K562 (cell line): ENCODE data around the gene C11orf91. TPM values are rescaled to one million over a fixed set of nuclear protein-coding genes. Genes with fewer than 3 reads are reported as not detected.

Source experiments
- ATAC-seq: fragments of 200-7000 bp; cut with Tn5 transposase; 3 replicates; pipeline ENCODE4 v1.9.1; 2020; ENCODE audit warnings: moderate library complexity
- BruUV-seq: library from RNA; stranded (reverse); fragments of 400-500 nt; replicated peaks from 2 replicates; lab custom pipeline; 2021; lab: Mats Ljungman, UMichigan
- CTCF ChIA-PET: fragments of 300-600 bp; formaldehyde crosslinking; extraction: SDS; loops from one replicate; lab custom pipeline; 2021; ENCODE audit warnings: low intra/inter-chr PET ratio; lab: Yijun Ruan, JAX
- POLR2A ChIA-PET: fragments of 300-600, 350-650 bp; sonication (Branson Sonifier 250); formaldehyde crosslinking; extraction: SDS; loops from one replicate; lab custom pipeline; 2021; ENCODE audit warnings: antibody characterized with exemption, inconsistent platforms; lab: Yijun Ruan, JAX
- DNase-seq, 4 experiments: peaks; one replicate each; pipeline versions ENCODE4 v3.0.0 to v3.0.0-alpha.2; 2011 to 2018; ENCODE audit warnings: low spot score in 3 of 4, mixed read lengths in 3 of 4; ENCODE audit errors: extremely low read depth in 1 of 4
- FAIRE-seq: peaks from 2 replicates; lab custom pipeline; 2011; peaks lifted over from hg19 to GRCh38; lab: Jason Lieb, UNC
- H2AFZ ChIP-seq: 2 replicates; pipeline ENCODE4 v1.6.0; 2011; ENCODE audit warnings: low read depth, low read length, control low read depth, inconsistent platforms
- H3K27ac ChIP-seq: fragments of 200-600 bp; 3 replicates; pipeline ENCODE4 v1.8.0; 2011; ENCODE audit warnings: low read depth, mild to moderate bottlenecking, control low read depth, inconsistent platforms, low read length, moderate library complexity, mixed read lengths; ENCODE audit errors: extremely low read depth
- H3K27me3 ChIP-seq, 2 experiments: fragments of 300-600 bp in 1 of 2; 2 replicates in 1 of 2; 3 replicates in 1 of 2; pipeline versions ENCODE4 v1.6.0 to v1.8.0; 2011; ENCODE audit warnings: inconsistent platforms in 2 of 2, low read length in 2 of 2, mild to moderate bottlenecking in 1 of 2, mixed read lengths in 1 of 2, moderate library complexity in 1 of 2; ENCODE audit not compliant: control insufficient read depth in 2 of 2, insufficient read depth in 2 of 2
- H3K36me3 ChIP-seq: fragments of 300-600 bp; 3 replicates; pipeline ENCODE4 v1.8.0; 2011; ENCODE audit warnings: mild to moderate bottlenecking, low read length, inconsistent platforms; ENCODE audit not compliant: control insufficient read depth, insufficient read depth
- H3K4me1 ChIP-seq, 2 experiments: fragments of 200-600 bp in 1 of 2; replicated peaks in 1 of 2; 2 replicates in 1 of 2; 3 replicates in 1 of 2; pipeline versions ENCODE4 v1.5.1 to v1.8.0; 2011; ENCODE audit warnings: inconsistent platforms in 2 of 2, low read length in 2 of 2, mild to moderate bottlenecking in 1 of 2, mixed read lengths in 1 of 2, moderate library complexity in 1 of 2; ENCODE audit not compliant: control insufficient read depth in 2 of 2, insufficient read depth in 2 of 2
- H3K4me2 ChIP-seq: 2 replicates; pipeline ENCODE4 v1.6.1; 2011; ENCODE audit warnings: low read length, control low read depth, inconsistent platforms, mixed read lengths; ENCODE audit not compliant: insufficient read depth
- H3K4me3 ChIP-seq: fragments of 200-600 bp; sonication (generic), shearing (Covaris generic); 2 replicates; pipeline ENCODE4 v1.5.1; 2016; ENCODE audit warnings: control low read depth, inconsistent platforms
- H3K79me2 ChIP-seq: fragments of 200-600 bp; 3 replicates; pipeline ENCODE4 v1.8.0; 2011; ENCODE audit warnings: low read length, inconsistent platforms; ENCODE audit not compliant: control insufficient read depth, insufficient read depth
- H3K9ac ChIP-seq, 2 experiments: 2 replicates each; pipeline versions ENCODE4 v1.6.0 to v1.6.1; 2011; ENCODE audit warnings: low read depth in 2 of 2, low read length in 2 of 2, control low read depth in 1 of 2, inconsistent platforms in 1 of 2, mild to moderate bottlenecking in 1 of 2, mixed read lengths in 1 of 2; ENCODE audit not compliant: insufficient read depth in 1 of 2
- H3K9me1 ChIP-seq: one replicate; pipeline ENCODE4 v1.6.0; 2011; ENCODE audit warnings: inconsistent platforms, mild to moderate bottlenecking, low read length, moderate library complexity; ENCODE audit not compliant: control insufficient read depth, insufficient read depth
- H3K9me3 ChIP-seq: replicated peaks from 2 replicates; pipeline ENCODE4 v1.5.1; 2011; ENCODE audit warnings: low read depth, low read length, inconsistent platforms; ENCODE audit not compliant: control insufficient read depth, insufficient read depth
- H4K20me1 ChIP-seq: replicated peaks from 2 replicates; pipeline ENCODE4 v1.6.1; 2011; ENCODE audit warnings: low read length, inconsistent platforms, mixed read lengths; ENCODE audit not compliant: control insufficient read depth, insufficient read depth
- CCAR2 ChIP-seq: fragments of 200-400 bp; formaldehyde crosslinking; IDR thresholded peaks from 2 replicates; pipeline ENCODE4 v1.6.1; 2017; ENCODE audit warnings: mild to moderate bottlenecking, low read depth, low read length
- MNT ChIP-seq, 2 experiments: fragments of 450-650 bp; conservative IDR thresholded peaks; 2 replicates each; pipeline ENCODE4 v1.6.1; 2017; ENCODE audit warnings: mild to moderate bottlenecking in 2 of 2, moderate library complexity in 2 of 2
- NCOA6 ChIP-seq: fragments of 450-650 bp; IDR thresholded peaks from 2 replicates; pipeline ENCODE4 v1.6.1; 2017; ENCODE audit warnings: mild to moderate bottlenecking
- SAP30 ChIP-seq: fragments of 200-600 bp; sonication (generic); IDR thresholded peaks from 2 replicates; pipeline ENCODE4 v1.6.1; 2012; ENCODE audit warnings: borderline replicate concordance, low read depth, mild to moderate bottlenecking, moderate library complexity, low read length, control low read depth, inconsistent platforms; ENCODE audit not compliant: insufficient read depth, poor library complexity, severe bottlenecking
- SIN3B ChIP-seq: fragments of 450-650 bp; IDR thresholded peaks from 2 replicates; pipeline ENCODE4 v1.6.1; 2017; ENCODE audit warnings: low read depth, mild to moderate bottlenecking, moderate library complexity
- whole genome bisulfite sequencing: fragments of 100-300 bp; shearing (Covaris generic); methylation state at CpG from one replicate; pipeline ENCODE4 v1.1.6; 2016; ENCODE audit warnings: low coverage, mixed read lengths; ENCODE audit not compliant: insufficient coverage; ENCODE audit errors: missing lambda C conversion rate; 5-methylcytosine and 5-hydroxymethylcytosine counted together
- in situ Hi-C: fragments of 300-500 bp; cut with MboI; formaldehyde crosslinking; loops from 4 replicates; pipeline ENCODE4 v1.15.0; 2018; ENCODE audit warnings: inconsistent platforms, mixed read lengths
- intact Hi-C: fragments of 100-400 bp; cut with micrococcal nuclease; formaldehyde crosslinking; loops from 2 replicates; pipeline ENCODE4 v1.14.2; 2022
- polyA plus RNA-seq, 8 experiments: library from polyadenylated mRNA; depleted of rRNA in 4 of 8; stranded (reverse) in 5 of 8; unstranded in 3 of 8; fragments of >200 nt; fragmentation: Nextera tagmentation in 2 of 8; fragmentation: Illumina TruSeq in 1 of 8; extraction: Ambion mirVana in 2 of 8; extraction: Trizol in 1 of 8; gene quantifications; 2 replicates each; pipeline versions ENCODE4 v1.2.1 to v1.2.3, GENCODE V29; 2011 to 2014; ENCODE audit warnings: inconsistent platforms in 1 of 8, missing spikeins in 1 of 8
- total RNA-seq, 7 experiments: library from RNA; depleted of rRNA in 6 of 7; stranded (reverse); fragments of >200 nt in 6 of 7; fragmentation: Illumina TruSeq in 2 of 7; extraction: Trizol in 2 of 7; gene quantifications; 2 replicates each; pipeline versions ENCODE4 v1.2.1 to v1.2.3, GENCODE V29; 2011 to 2021; ENCODE audit warnings: low replicate concordance in 1 of 7
- TF ChIP-seq, protein P1 (sequence below): IDR thresholded peaks from 2 replicates; pipeline ENCODE4 v1.6.1; 2012; ENCODE audit warnings: low read depth, low read length, improper control_type of control experiment, borderline replicate concordance

Gene C11orf91
- total and polyA plus RNA-seq, 9 of the 15 experiments (the other 6 are each of a cell fraction or from before 2014, with no cell fraction given) = not detected

- no peaks in the 10 kb centered on the region for H4K20me1 ChIP-seq
- ChIA-PET POLR2A (interaction anchor here (0.6 to 1.2 kb wide), 4 partner anchors 9 to 797 kb away, joined by 3 to 7 read pairs (median 3); no protein-coding TSS in a partner anchor), CTCF (no interaction called here)
- peaks cover 5 to 10% of the 10 kb centered on the region in 2 experiments; a peak in 4 of 5 replicates for H3K4me1 ChIP-seq
- no peaks in the 10 kb centered on the region for H3K36me3 ChIP-seq
- H3K4me2 ChIP-seq = no peak overlapping the region
- TF ChIP-seq CCAR2 (no peak), NCOA6 (no peak), MNT (conservative IDR thresholded peaks at IDR 0.05) (no peak), SIN3B (no peak), SAP30 (no peak)
- TF ChIP-seq, protein P1, sequence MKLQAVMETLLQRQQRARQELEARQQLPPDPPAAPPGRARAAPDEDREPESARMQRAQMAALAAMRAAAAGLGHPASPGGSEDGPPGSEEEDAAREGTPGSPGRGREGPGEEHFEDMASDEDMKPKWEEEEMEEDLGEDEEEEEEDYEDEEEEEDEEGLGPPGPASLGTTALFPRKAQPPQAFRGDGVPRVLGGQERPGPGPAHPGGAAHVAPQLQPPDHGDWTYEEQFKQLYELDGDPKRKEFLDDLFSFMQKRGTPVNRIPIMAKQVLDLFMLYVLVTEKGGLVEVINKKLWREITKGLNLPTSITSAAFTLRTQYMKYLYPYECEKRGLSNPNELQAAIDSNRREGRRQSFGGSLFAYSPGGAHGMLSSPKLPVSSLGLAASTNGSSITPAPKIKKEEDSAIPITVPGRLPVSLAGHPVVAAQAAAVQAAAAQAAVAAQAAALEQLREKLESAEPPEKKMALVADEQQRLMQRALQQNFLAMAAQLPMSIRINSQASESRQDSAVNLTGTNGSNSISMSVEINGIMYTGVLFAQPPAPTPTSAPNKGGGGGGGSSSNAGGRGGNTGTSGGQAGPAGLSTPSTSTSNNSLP = no peak
- H3K9me3 ChIP-seq = no peaks in the 10 kb centered on the region
- no peak overlapping the region for H3K4me3 ChIP-seq
- no peak overlapping the region for H3K27ac ChIP-seq
- H3K9ac ChIP-seq = no peak overlapping the region
- no peak overlapping the region for H2AFZ ChIP-seq
- FAIRE-seq = no peak
- in situ Hi-C loops = no loop called here
- intact Hi-C loops = no loop called here
- no peak for DNase-seq
- H3K27me3 ChIP-seq = peaks cover 13 to 31% of the 10 kb centered on the region in 2 experiments
- no peaks in the 10 kb centered on the region for H3K79me2 ChIP-seq
- no TSS peak for BruUV-seq
- whole genome bisulfite sequencing = 35% methylated on average over 5 of the region's 5 CpGs
- no peaks in the 10 kb centered on the region for H3K9me1 ChIP-seq
- ATAC-seq = no peak
Measured at GRCh38 chr11:33692541-33692940, 8.1 kb downstream of the C11orf91 start.
